Activated CD4-positive, CD25-positive, alpha-beta regulatory T cell treated with anti-CD3 and anti-CD28 coated beads, Interleukin-2, amount 50 U/mL, for 72 hours (primary cell): Measurements from ENCODE around the gene ABCC8.

Source experiments
- DNase-seq: peaks from one replicate; pipeline ENCODE4 v3.0.0; 2021

Gene ABCC8

GRCh38 chr11:17384002-17384511 lies 92.6 kb downstream of the ABCC8 start:
- DNase-seq, result peak; percentile 77

- no peak for DNase-seq
These were observed 93.2 kb downstream of the ABCC8 start for GRCh38 chr11:17383461-17383860.

- DNase-seq, result no peak
These were observed 94.5 kb downstream of the ABCC8 start for GRCh38 chr11:17382046-17382728.

GRCh38 chr11:17381156-17381555 lies 95.5 kb downstream of the ABCC8 start:
- DNase-seq, result no peak

- DNase-seq, result no peak
These were observed 97.1 kb downstream of the ABCC8 start for GRCh38 chr11:17379383-17380180.

GRCh38 chr11:17378655-17379054 lies 98.0 kb downstream of the ABCC8 start:
- no peak for DNase-seq

- DNase-seq, result no peak
These were observed 100.2 kb downstream of the ABCC8 start for GRCh38 chr11:17376493-17376892.

GRCh38 chr11:17375547-17375946 lies 101.1 kb downstream of the ABCC8 start:
- DNase-seq, result no peak

- no peak for DNase-seq
These were observed 105.0 kb downstream of the ABCC8 start for GRCh38 chr11:17371614-17372013.

GRCh38 chr11:17369684-17370243 lies 106.9 kb downstream of the ABCC8 start:
- no peak for DNase-seq

- DNase-seq, result no peak
These were observed 107.6 kb downstream of the ABCC8 start for GRCh38 chr11:17369094-17369493.

- DNase-seq, result no peak
These were observed 108.1 kb downstream of the ABCC8 start for GRCh38 chr11:17368551-17368950.

GRCh38 chr11:17366495-17366894 lies 110.2 kb downstream of the ABCC8 start:
- DNase-seq, result no peak

- peak; percentile 45 for DNase-seq
These were observed 122.0 kb downstream of the ABCC8 start for GRCh38 chr11:17354601-17354991.

GRCh38 chr11:17353821-17354600 lies 122.6 kb downstream of the ABCC8 start:
- no peak for DNase-seq

- DNase-seq, result peak; percentile 46
These were observed 123.5 kb downstream of the ABCC8 start for GRCh38 chr11:17352950-17353820.

- peak; percentile 45 for DNase-seq
These were observed 125.0 kb downstream of the ABCC8 start, which contains the start of gene NCR3LG1 for GRCh38 chr11:17351510-17352176. Gene NCR3LG1, plus strand, starts transcription at chr11:17351800. Its CDS starts 170 bp downstream, at chr11:17351970.

GRCh38 chr11:17351172-17351509 lies 125.5 kb downstream of the ABCC8 start:
- no peak for DNase-seq

GRCh38 chr11:17350455-17351171 lies 126.0 kb downstream of the ABCC8 start:
- no peak for DNase-seq

- no peak for DNase-seq
These were observed 129.0 kb downstream of the ABCC8 start for GRCh38 chr11:17347676-17348075.

- no peak for DNase-seq
These were observed 132.7 kb downstream of the ABCC8 start for GRCh38 chr11:17343907-17344306.
